CD1c-positive myeloid dendritic cell (primary cell): ENCODE results near the gene TAS2R14.

Source experiments
- DNase-seq: peaks from one replicate; pipeline ENCODE4 v3.0.0-alpha.2; 2016; ENCODE audit errors: extremely low spot score

The TAS2R14 gene

GRCh38 chr12:10904686-10905085, 34.4 kb downstream of the TAS2R14 start:
- no peak for DNase-seq

- no peak for DNase-seq
Measured at GRCh38 chr12:10901427-10901826, 37.6 kb downstream of the TAS2R14 start.

GRCh38 chr12:10900972-10901371, 38.1 kb downstream of the TAS2R14 start:
- DNase-seq, result no peak

GRCh38 chr12:10900530-10900929, 38.5 kb downstream of the TAS2R14 start:
- no peak for DNase-seq

GRCh38 chr12:10896854-10897253, 42.2 kb downstream of the TAS2R14 start:
- no peak for DNase-seq

- no peak for DNase-seq
Measured at GRCh38 chr12:10891937-10892336, 47.1 kb downstream of the TAS2R14 start.

GRCh38 chr12:10889226-10889625, 49.8 kb downstream of the TAS2R14 start:
- DNase-seq, result no peak
